Astrocyte (in vitro differentiated cells and primary cell): ENCODE results near the gene PTPN14.

Experiments used
- EZH2 ChIP-seq: IDR thresholded peaks from 2 replicates; pipeline ENCODE4 v1.6.1; 2012; ENCODE audit warnings: mild to moderate bottlenecking, low read length, inconsistent platforms; ENCODE audit not compliant: insufficient read depth
- TF ChIP-seq, protein P1 (sequence below): IDR thresholded peaks from 2 replicates; pipeline ENCODE4 v1.5.1; 2011; ENCODE audit warnings: low read depth, mild to moderate bottlenecking, inconsistent platforms, low read length, moderate library complexity; ENCODE audit not compliant: insufficient read depth

DNA sequence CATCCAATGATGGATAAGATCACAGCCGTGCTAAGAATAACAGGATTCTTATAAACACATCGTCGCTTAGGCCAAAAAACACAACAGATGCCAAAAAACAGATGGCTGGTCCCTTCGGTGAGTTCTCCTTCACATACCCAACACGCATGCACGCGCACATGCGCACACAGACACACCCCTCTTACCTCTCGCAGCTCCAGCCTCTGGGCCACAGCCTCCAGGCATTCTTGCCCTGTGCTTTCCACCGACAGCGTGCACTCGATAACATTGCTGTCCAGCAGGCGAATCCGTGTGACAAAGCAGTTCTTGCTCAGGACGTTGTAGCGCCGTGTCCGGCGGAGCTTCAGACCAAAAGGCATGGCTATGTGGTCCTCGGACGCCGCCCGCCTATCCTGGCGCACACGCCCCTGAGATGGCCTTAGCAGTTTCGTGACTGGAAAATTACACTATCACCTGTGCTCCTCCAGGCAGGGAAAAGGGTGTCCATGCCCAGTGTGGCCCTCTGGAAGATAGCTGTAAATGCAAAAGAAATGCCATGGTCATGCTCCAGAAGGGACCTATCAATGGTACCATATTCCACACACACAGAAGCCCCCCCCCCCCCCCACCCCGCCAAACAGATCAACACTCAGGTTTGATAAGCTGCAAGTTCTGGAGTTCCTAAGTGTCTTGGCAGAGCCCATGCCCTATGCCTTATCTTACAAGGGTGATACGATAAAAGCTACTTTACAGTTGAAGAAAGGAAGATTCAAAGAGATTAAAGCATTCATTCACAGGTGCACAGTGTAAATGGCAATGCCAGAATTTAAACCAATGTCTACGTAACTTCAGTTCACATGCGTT lies 86.7 kb downstream of the PTPN14 start:
- TF ChIP-seq, protein P1, sequence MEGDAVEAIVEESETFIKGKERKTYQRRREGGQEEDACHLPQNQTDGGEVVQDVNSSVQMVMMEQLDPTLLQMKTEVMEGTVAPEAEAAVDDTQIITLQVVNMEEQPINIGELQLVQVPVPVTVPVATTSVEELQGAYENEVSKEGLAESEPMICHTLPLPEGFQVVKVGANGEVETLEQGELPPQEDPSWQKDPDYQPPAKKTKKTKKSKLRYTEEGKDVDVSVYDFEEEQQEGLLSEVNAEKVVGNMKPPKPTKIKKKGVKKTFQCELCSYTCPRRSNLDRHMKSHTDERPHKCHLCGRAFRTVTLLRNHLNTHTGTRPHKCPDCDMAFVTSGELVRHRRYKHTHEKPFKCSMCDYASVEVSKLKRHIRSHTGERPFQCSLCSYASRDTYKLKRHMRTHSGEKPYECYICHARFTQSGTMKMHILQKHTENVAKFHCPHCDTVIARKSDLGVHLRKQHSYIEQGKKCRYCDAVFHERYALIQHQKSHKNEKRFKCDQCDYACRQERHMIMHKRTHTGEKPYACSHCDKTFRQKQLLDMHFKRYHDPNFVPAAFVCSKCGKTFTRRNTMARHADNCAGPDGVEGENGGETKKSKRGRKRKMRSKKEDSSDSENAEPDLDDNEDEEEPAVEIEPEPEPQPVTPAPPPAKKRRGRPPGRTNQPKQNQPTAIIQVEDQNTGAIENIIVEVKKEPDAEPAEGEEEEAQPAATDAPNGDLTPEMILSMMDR: no peak
- TF ChIP-seq EZH2: no peak
